GM06990 (cell line): ENCODE measurements around the gene GALNT18.

Experiments used
- DNase-seq: peaks from one replicate; pipeline ENCODE4 v3.0.0-alpha.2; 2011; ENCODE audit not compliant: insufficient read length; ENCODE audit errors: extremely low read depth
- H3K27me3 ChIP-seq: replicated peaks from 2 replicates; pipeline ENCODE4 v1.6.0; 2011; ENCODE audit warnings: low read length; ENCODE audit not compliant: control insufficient read depth, insufficient read depth
- H3K36me3 ChIP-seq: 2 replicates; pipeline ENCODE4 v1.5.1; 2011; ENCODE audit warnings: low read length; ENCODE audit not compliant: control insufficient read depth, insufficient read depth
- H3K4me3 ChIP-seq: replicated peaks from 2 replicates; pipeline ENCODE4 v1.5.1; 2011; ENCODE audit warnings: low read depth, mild to moderate bottlenecking, control low read depth, low read length
- CTCF ChIP-seq: IDR thresholded peaks from 2 replicates; pipeline ENCODE4 v1.5.1; 2011; ENCODE audit warnings: low read length, control low read depth, mild to moderate bottlenecking, inconsistent platforms; ENCODE audit not compliant: insufficient read depth, poor library complexity, severe bottlenecking

Gene GALNT18

GRCh38 chr11:11561991-11562390 is 59.8 kb downstream of the GALNT18 start:
- TF ChIP-seq CTCF = no peak
- Histone ChIP-seq H3K4me3 (no peak overlapping the region), H3K36me3 (no peaks in the 10 kb centered on the region), H3K27me3 (no peaks in the 10 kb centered on the region)
- DNase-seq = no peak

GRCh38 chr11:11558826-11559225 is 63.0 kb downstream of the GALNT18 start:
- DNase-seq = no peak
- Histone ChIP-seq H3K36me3 (no peaks in the 10 kb centered on the region), H3K4me3 (no peak overlapping the region), H3K27me3 (no peaks in the 10 kb centered on the region)
- TF ChIP-seq CTCF = no peak

- Histone ChIP-seq H3K36me3 (no peaks in the 10 kb centered on the region), H3K27me3 (no peaks in the 10 kb centered on the region), H3K4me3 (no peak overlapping the region)
- DNase-seq = no peak
- no peak for TF ChIP-seq CTCF
Observed at GRCh38 chr11:11558396-11558795, 63.4 kb downstream of the GALNT18 start.

- no peaks in the 10 kb centered on the region for H3K36me3 ChIP-seq
- no peak for DNase-seq
- no peaks in the 10 kb centered on the region for H3K27me3 ChIP-seq
- no peak for TF ChIP-seq CTCF
- H3K4me3 ChIP-seq = no peak overlapping the region
Observed at GRCh38 chr11:11555208-11555607, 66.6 kb downstream of the GALNT18 start.

GRCh38 chr11:11553573-11553972 is 68.2 kb downstream of the GALNT18 start:
- Histone ChIP-seq H3K36me3 (no peaks in the 10 kb centered on the region), H3K27me3 (no peaks in the 10 kb centered on the region), H3K4me3 (no peak overlapping the region)
- TF ChIP-seq CTCF = no peak
- DNase-seq = no peak

- no peak for TF ChIP-seq CTCF
- Histone ChIP-seq H3K27me3 (no peaks in the 10 kb centered on the region), H3K4me3 (no peak overlapping the region), H3K36me3 (no peaks in the 10 kb centered on the region)
- no peak for DNase-seq
Observed at GRCh38 chr11:11552529-11553087, 69.2 kb downstream of the GALNT18 start.
